GM12801 (cell line): ENCODE results near the gene DFFB.

Experiments
- TF ChIP-seq, protein P1 (sequence below): IDR thresholded peaks from one replicate; pipeline ENCODE4 v1.5.1; 2011; ENCODE audit warnings: control low read depth; ENCODE audit not compliant: insufficient read length; ENCODE audit errors: extremely low read depth

Gene DFFB

GRCh38 chr1:3876716-3877115, 19.4 kb downstream of the DFFB start:
- TF ChIP-seq, protein P1, sequence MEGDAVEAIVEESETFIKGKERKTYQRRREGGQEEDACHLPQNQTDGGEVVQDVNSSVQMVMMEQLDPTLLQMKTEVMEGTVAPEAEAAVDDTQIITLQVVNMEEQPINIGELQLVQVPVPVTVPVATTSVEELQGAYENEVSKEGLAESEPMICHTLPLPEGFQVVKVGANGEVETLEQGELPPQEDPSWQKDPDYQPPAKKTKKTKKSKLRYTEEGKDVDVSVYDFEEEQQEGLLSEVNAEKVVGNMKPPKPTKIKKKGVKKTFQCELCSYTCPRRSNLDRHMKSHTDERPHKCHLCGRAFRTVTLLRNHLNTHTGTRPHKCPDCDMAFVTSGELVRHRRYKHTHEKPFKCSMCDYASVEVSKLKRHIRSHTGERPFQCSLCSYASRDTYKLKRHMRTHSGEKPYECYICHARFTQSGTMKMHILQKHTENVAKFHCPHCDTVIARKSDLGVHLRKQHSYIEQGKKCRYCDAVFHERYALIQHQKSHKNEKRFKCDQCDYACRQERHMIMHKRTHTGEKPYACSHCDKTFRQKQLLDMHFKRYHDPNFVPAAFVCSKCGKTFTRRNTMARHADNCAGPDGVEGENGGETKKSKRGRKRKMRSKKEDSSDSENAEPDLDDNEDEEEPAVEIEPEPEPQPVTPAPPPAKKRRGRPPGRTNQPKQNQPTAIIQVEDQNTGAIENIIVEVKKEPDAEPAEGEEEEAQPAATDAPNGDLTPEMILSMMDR, result no peak

- TF ChIP-seq, protein P1, result no peak
Observed at GRCh38 chr1:3879099-3879498, 21.8 kb downstream of the DFFB start.

DNA sequence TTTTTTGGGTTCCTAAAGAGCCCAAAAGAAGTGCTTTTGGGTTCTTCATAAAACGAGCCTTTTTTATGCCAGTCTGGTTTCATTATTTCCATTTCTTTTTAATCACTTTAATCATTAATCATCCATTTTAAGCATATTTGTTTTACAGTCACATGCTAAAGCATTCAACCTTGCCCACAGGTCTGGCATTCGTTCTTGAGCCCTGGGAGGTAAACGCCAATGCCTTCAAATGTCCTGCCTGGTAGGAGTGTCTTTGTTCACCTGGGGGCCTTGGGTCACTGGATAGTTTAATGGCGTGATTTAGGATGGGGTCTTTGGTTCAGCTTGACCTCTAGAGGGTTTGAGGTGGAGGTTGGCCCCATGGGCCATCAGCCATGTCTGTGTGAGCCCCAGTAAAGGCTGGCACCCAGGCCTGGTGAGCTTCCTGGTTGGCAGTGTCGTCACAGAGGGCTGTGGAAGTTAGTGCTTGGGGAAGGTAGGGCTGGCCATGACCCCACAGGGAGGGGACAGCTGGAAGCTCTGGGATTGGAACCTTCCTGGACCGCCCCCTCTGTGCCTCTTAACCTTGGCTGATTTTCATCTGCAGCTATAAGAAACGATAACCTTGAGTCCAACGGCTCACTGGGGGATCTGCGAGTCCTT, 22.6 kb downstream of the DFFB start:
- TF ChIP-seq, protein P1, result no peak

- TF ChIP-seq, protein P1, result no peak
Observed at GRCh38 chr1:3880429-3881192, 23.3 kb downstream of the DFFB start.

DNA sequence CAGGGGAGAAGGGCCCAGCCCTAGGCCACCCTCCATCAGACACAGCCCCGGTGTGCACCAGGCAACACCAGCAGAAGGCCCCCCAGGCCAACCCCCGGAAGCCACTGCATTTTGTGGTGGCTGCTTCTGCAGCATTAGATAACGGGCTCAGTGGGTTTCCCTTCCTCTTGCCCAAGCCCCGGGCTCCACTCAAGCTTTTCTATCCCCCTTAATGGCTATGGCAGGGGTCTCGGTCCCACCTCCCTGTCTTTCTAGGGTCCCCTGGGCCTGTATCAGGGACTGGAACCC, 23.9 kb downstream of the DFFB start:
- TF ChIP-seq, protein P1, result no peak

DNA sequence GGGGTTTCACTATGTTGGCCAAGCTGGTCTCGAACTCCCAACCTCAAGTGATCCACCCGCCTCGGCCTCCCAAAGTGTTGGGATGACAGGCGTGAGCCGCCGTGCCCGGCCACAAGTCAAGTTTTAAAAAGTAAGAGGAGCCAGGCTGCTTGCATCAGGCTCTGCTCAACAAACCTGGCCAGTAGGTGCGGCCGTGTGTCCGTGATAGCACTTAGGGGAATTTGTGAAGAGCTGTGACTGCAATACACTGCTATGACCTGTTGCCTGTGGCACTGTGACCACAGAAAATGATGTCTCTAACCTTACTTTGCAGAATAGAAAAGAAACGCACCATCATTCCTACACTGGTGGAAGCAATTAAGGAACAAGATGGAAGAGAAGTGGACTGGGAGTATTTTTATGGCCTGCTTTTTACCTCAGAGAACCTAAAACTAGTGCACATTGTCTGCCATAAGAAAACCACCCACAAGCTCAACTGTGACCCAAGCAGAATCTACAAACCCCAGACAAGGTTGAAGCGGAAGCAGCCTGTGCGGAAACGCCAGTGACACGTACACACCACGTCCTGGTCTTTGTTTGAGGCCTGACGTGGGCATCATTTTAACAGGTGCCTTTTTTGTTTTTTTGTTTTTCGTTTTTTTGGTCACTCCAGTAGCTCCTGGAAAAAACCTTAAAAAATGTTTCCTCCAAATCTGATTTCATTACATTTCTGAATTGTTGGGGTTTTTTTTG, 26.1 kb downstream of the DFFB start:
- TF ChIP-seq, protein P1, result no peak

DNA sequence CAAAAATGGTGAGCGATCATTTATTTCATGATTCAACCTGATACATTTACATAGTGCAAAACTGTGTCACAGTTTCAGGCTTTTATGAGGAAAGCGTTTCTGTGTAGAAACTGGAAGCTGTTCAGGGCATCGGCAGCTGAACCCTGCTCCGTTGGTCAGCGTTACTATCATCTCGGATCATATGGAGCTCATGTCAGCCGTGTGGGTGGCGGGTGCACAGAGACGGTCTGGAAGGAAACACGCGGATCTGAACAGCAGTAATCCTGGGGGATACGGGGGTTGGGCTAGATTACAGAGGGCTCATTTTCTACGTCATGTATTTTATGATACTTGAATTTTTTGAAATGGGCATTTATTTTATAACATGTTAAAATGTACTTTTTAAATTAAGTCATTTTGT, 27.7 kb downstream of the DFFB start:
- TF ChIP-seq, protein P1, result no peak
